ENCODE measurements around the gene CD1C.

CD1C gene

GRCh38 chr1:158329300-158329699 is 39.6 kb downstream of the CD1C start:
- TF ChIP-seq CTCF (IDR thresholded peaks at IDR 0.05; ENCODE audit: low read depth, low read length): no peak
- H3K27me3 ChIP-seq: no peaks in the 10 kb centered on the region
- H3K9me3 ChIP-seq: no peaks in the 10 kb centered on the region
- no peak overlapping the region for H3K4me3 ChIP-seq (ENCODE audit: low read depth, low read length)
- no peaks in the 10 kb centered on the region for H3K36me3 ChIP-seq
- no peak for DNase-seq
- no peaks in the 10 kb centered on the region for H3K4me1 ChIP-seq

GRCh38 chr1:158329733-158330132 is 40.0 kb downstream of the CD1C start:
- no peak overlapping the region for H3K4me3 ChIP-seq (ENCODE audit: low read depth, low read length)
- no peak for DNase-seq
- H3K27me3 ChIP-seq: no peaks in the 10 kb centered on the region
- H3K9me3 ChIP-seq: no peaks in the 10 kb centered on the region
- no peaks in the 10 kb centered on the region for H3K36me3 ChIP-seq
- no peak for TF ChIP-seq CTCF (IDR thresholded peaks at IDR 0.05; ENCODE audit: low read depth, low read length)
- no peaks in the 10 kb centered on the region for H3K4me1 ChIP-seq

GRCh38 chr1:158330391-158331105 is 40.8 kb downstream of the CD1C start:
- no peaks in the 10 kb centered on the region for H3K9me3 ChIP-seq
- no peak for TF ChIP-seq CTCF (IDR thresholded peaks at IDR 0.05; ENCODE audit: low read depth, low read length)
- no peak overlapping the region for H3K4me3 ChIP-seq (ENCODE audit: low read depth, low read length)
- DNase-seq: no peak
- no peaks in the 10 kb centered on the region for H3K36me3 ChIP-seq
- no peaks in the 10 kb centered on the region for H3K4me1 ChIP-seq
- no peaks in the 10 kb centered on the region for H3K27me3 ChIP-seq

- Histone ChIP-seq H3K27me3 (no peaks in the 10 kb centered on the region), H3K36me3 (no peaks in the 10 kb centered on the region), H3K9me3 (no peaks in the 10 kb centered on the region), H3K4me1 (no peaks in the 10 kb centered on the region), H3K4me3 (ENCODE audit: low read depth, low read length) (no peak overlapping the region)
- no peak for DNase-seq
- TF ChIP-seq CTCF (IDR thresholded peaks at IDR 0.05; ENCODE audit: low read depth, low read length): no peak
These were observed 41.3 kb downstream of the CD1C start for GRCh38 chr1:158331106-158331425.

GRCh38 chr1:158331481-158332150 is 41.9 kb downstream of the CD1C start, which contains the start of gene CD1B:
Gene CD1B (minus strand): TSS chr1:158331531. CDS start chr1:158331423, 108 bp downstream.
- no peaks in the 10 kb centered on the region for H3K36me3 ChIP-seq
- no peaks in the 10 kb centered on the region for H3K4me1 ChIP-seq
- H3K9me3 ChIP-seq: no peaks in the 10 kb centered on the region
- no peaks in the 10 kb centered on the region for H3K27me3 ChIP-seq
- no peak for DNase-seq
- H3K4me3 ChIP-seq (ENCODE audit: low read depth, low read length): no peak within 1 kb of the TSS
- TF ChIP-seq CTCF (IDR thresholded peaks at IDR 0.05; ENCODE audit: low read depth, low read length): no peak

Data from BE2C (cell line).